Central memory CD8-positive, alpha-beta T cell (primary cell): Measurements from ENCODE around the gene LYST.
A peak's percentile ranks its signal among the peaks of the same experiment; 100 is the strongest.

Source experiments
- ATAC-seq: fragments of 150-1000 bp; cut with Tn5 transposase; replicated peaks from 2 replicates; pipeline ENCODE4 v1.10.0; 2022; ENCODE audit warnings: mild to moderate bottlenecking, moderate FRiP score, moderate number of reproducible peaks; ENCODE audit not compliant: poor library complexity, severe bottlenecking; ENCODE audit errors: extremely low read depth
- DNase-seq, 2 donors: peaks; one replicate each; pipeline ENCODE4 v3.0.0; 2021; ENCODE audit warnings: low spot score in 2 of 2
- H3K27ac Mint-ChIP-seq: one replicate; pipeline ENCODE4 v1.8.0; 2022; ENCODE audit warnings: low read depth, mild to moderate bottlenecking, moderate library complexity, mixed read lengths
- H3K27me3 Mint-ChIP-seq: one replicate; pipeline ENCODE4 v1.8.0; 2022; ENCODE audit warnings: mixed read lengths
- H3K36me3 Mint-ChIP-seq: one replicate; pipeline ENCODE4 v1.8.0; 2022; ENCODE audit warnings: mild to moderate bottlenecking, moderate library complexity, mixed read lengths; ENCODE audit not compliant: insufficient read depth
- H3K4me1 Mint-ChIP-seq: one replicate; pipeline ENCODE4 v1.8.0; 2022; ENCODE audit warnings: mixed read lengths
- H3K4me3 Mint-ChIP-seq: one replicate; pipeline ENCODE4 v1.8.0; 2022; ENCODE audit warnings: mild to moderate bottlenecking, moderate library complexity, mixed read lengths
- H3K9me3 Mint-ChIP-seq: one replicate; pipeline ENCODE4 v1.8.0; 2022; ENCODE audit warnings: mixed read lengths

The LYST gene

DNA sequence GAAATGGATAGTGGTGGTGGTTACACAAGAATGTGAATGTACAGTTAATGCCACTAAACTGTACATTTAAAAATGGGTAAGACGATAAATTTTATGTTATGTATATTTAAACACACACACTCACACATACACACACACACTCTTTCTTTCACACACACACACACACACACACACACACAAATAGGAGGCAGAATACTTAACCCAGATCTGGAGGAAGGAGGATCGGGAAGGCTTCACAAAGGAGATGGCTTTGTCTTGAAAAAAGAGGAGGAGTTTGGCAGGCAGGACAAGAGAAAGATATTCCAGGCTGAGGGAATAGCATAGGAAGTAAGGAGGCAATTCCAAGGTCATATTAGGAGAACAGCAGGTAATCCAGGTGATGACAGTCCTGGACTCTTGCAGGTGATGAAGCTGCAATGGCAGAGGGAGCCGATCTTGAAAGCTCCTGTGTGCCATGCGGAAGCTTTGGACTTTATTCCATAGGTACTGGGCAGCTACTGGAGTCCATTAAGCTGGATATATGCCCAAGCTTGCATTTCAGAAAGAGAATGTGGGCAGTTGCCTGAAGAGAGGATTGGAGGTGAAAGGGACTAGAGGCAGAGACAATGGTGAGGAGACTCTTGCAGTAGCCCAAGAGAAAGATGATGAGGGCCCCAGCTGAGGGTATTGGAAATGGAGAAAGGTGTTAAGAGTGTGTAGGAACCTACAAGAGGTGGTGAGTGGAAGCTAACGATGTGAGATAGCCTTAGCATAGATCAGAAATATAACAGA, 15.4 kb upstream of the LYST start:
- Mint-ChIP-seq H3K4me3 (peak overlapping the region; percentile 2), H3K9me3 (no peaks in the 10 kb centered on the region), H3K36me3 (peaks cover 5% of the 10 kb centered on the region), H3K27me3 (no peaks in the 10 kb centered on the region), H3K4me1 (peaks cover 28% of the 10 kb centered on the region), H3K27ac (no peak overlapping the region)
- ATAC-seq (no peak), DNase-seq (no peak)

- no peak for DNase-seq
- peaks cover 35% of the 10 kb centered on the region for H3K4me1 Mint-ChIP-seq
- peaks cover 3% of the 10 kb centered on the region for H3K36me3 Mint-ChIP-seq
- H3K27me3 Mint-ChIP-seq, result no peaks in the 10 kb centered on the region
- H3K4me3 Mint-ChIP-seq, result no peak overlapping the region
- ATAC-seq, result no peak
- H3K27ac Mint-ChIP-seq, result peak overlapping the region; percentile 37
- no peaks in the 10 kb centered on the region for H3K9me3 Mint-ChIP-seq
These were observed 11.5 kb upstream of the LYST start for GRCh38 chr1:235878082-235878811.

DNA sequence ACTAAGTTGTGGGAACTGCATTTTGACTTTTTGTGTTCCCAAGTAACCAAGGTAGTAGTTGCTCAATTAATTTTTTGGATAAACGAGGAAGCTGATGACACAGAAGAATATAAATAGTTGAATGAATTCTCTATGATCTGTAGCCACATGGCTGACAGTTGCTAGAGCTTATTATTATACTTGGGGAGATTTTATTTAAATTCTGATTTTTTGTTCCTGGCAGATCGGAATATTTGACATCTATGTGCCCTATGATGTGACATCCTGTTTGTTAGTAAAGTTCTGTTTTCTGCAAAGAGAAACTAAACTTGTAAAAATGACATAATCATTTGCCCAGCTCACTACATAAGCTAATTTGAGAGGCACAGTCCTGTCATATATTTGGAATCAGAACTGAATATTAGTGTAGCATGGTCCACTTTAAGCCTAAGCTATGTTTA, 9.7 kb upstream of the LYST start:
- no peak for DNase-seq
- Mint-ChIP-seq H3K36me3 (peaks cover 10% of the 10 kb centered on the region), H3K4me3 (peak overlapping the region; percentile 65), H3K4me1 (peaks cover 43% of the 10 kb centered on the region), H3K9me3 (no peaks in the 10 kb centered on the region), H3K27ac (peak overlapping the region; percentile 94), H3K27me3 (no peaks in the 10 kb centered on the region)
- peak; percentile 68 for ATAC-seq

DNA sequence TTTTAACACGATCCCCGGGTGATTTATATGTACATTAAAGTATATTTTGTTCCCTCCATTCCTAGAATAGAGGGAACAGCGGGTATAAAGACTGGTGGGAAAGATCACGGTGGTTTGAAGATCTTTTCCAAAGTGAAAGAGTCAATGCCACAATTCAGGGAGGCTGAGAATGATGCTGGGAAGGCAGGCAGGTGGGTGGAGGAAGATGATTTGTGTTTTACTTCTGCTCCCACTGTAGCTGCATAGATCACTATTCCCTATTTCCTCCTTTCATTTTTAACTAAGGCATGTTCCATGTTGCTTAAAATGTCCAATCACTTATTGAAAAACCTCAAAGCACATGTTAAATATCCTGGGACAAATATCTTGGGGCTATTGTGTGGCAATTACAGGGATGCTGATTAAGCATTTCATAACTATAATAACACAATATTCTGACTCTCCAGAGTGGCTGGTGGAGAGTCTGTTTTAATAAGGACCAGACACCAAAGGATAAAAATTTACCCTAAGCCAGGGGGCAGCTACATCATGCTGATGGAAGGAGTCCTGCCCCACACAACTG, 8.4 kb upstream of the LYST start:
- Mint-ChIP-seq H3K27me3 (no peaks in the 10 kb centered on the region), H3K4me3 (no peak overlapping the region), H3K4me1 (peaks cover 43% of the 10 kb centered on the region), H3K36me3 (peaks cover 10% of the 10 kb centered on the region), H3K9me3 (no peaks in the 10 kb centered on the region), H3K27ac (peak overlapping the region; percentile 94)
- DNase-seq, result no peak
- ATAC-seq, result no peak

DNA sequence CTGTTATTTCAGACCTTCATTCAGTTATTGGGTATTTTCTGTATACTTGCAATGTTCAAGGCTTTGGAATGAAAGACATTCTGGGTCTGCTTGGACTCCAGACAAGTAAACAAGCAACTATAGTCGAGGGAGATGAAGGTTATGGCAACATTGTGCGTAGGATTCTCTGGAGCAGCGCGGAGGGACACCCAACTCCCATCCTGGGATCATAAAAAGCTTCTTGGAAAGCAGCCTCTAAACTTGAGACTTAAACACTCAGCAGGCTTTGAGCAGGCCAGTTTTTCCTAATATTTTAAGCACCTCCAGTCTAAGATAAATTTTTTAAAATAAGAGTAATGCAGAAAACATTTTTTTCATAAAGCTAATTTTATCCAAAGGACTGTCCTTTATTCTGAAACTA, 7.6 kb upstream of the LYST start:
- Mint-ChIP-seq H3K27me3 (no peaks in the 10 kb centered on the region), H3K27ac (peak overlapping the region; percentile 69), H3K4me3 (no peak overlapping the region), H3K4me1 (peaks cover 40% of the 10 kb centered on the region), H3K36me3 (peaks cover 10% of the 10 kb centered on the region), H3K9me3 (no peaks in the 10 kb centered on the region)
- ATAC-seq, result no peak
- DNase-seq, result no peak

DNA sequence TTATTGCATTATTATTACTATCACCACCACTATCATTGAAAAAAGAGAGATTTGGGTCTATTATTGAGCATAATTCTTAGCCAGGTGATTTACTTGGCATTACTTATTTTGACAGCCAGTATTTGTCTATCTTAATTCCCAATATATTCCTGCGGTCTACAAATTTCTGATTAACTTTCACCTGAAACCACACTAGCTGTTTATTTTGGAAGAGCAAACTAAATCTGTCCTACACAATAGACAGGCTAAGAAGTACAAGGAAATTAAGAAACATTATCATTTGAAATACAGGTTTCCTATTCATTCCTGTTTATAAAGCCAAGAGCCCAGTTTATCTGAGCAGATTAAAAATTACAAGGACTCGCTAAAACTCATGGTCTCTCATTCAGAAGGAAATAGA, 6.9 kb upstream of the LYST start:
- DNase-seq (no peak), ATAC-seq (no peak)
- H3K9me3 Mint-ChIP-seq, result no peaks in the 10 kb centered on the region
- peaks cover 37% of the 10 kb centered on the region for H3K4me1 Mint-ChIP-seq
- no peak overlapping the region for H3K4me3 Mint-ChIP-seq
- H3K36me3 Mint-ChIP-seq, result peaks cover 10% of the 10 kb centered on the region
- H3K27me3 Mint-ChIP-seq, result no peaks in the 10 kb centered on the region
- H3K27ac Mint-ChIP-seq, result peak overlapping the region; percentile 69

GRCh38 chr1:235873045-235873444, 6.3 kb upstream of the LYST start:
- peaks cover 42% of the 10 kb centered on the region for H3K4me1 Mint-ChIP-seq
- H3K9me3 Mint-ChIP-seq, result no peaks in the 10 kb centered on the region
- ATAC-seq (peak; percentile 52), DNase-seq (no peak)
- H3K4me3 Mint-ChIP-seq, result no peak overlapping the region
- H3K27ac Mint-ChIP-seq, result peak overlapping the region; percentile 69
- no peaks in the 10 kb centered on the region for H3K27me3 Mint-ChIP-seq
- peaks cover 12% of the 10 kb centered on the region for H3K36me3 Mint-ChIP-seq

DNA sequence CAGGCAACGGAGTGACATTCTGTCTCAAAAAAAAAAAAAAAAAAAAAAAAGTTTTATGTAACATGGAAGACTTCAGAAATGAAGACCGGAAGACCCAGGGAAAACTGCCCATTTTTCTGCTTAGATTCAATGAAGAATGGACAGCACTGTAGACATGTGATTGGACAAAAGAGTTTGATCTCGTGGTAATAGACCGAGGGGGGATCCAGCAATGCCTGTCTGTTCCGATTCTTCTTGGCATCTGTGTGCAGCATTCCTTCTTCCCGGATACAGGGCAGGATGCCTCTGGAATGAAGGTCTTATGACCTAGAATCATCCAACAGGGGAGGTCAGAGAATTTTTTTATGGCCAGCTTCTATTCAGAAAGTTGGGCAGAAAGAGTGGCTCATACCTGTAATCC, 5.6 kb upstream of the LYST start:
- no peak overlapping the region for H3K4me3 Mint-ChIP-seq
- H3K27ac Mint-ChIP-seq, result peak overlapping the region; percentile 69
- H3K9me3 Mint-ChIP-seq, result no peaks in the 10 kb centered on the region
- ATAC-seq (no peak), DNase-seq (no peak)
- H3K4me1 Mint-ChIP-seq, result peaks cover 49% of the 10 kb centered on the region
- no peaks in the 10 kb centered on the region for H3K27me3 Mint-ChIP-seq
- H3K36me3 Mint-ChIP-seq, result peaks cover 18% of the 10 kb centered on the region

DNA sequence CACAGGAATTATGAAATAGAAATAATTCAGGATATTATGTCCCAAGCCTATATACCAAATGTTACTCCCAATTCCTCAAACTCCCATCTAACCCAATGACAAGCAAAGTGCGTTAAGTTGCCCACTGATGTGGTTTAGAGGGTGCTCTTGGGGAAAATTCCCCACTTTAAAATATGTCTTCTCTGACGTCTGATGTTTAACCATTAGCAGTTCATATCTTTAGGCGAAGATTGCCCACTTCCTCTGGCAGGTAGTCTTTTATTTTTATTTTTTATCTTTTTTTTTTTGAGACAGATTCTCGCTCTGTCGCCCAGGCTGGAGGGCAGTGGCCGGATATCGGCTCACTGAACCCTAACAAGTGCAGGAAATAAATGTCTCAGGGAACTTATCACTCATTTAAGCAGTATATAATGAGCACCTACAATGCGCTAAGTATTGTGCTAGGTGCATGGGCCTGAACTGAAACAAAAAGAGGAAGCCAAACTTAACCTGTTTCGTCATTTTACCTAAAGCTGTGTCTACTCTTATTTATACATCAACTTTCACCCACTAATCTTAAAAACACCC, 1.3 kb upstream of the LYST start:
- peak; percentile 31 to 63 for DNase-seq
- H3K9me3 Mint-ChIP-seq, result no peaks in the 10 kb centered on the region
- no peaks in the 10 kb centered on the region for H3K27me3 Mint-ChIP-seq
- ATAC-seq, result peak; percentile 50
- H3K27ac Mint-ChIP-seq, result peak overlapping the region; percentile 100
- peaks cover 53% of the 10 kb centered on the region for H3K4me1 Mint-ChIP-seq
- peak overlapping the region; percentile 99 for H3K4me3 Mint-ChIP-seq
- H3K36me3 Mint-ChIP-seq, result peaks cover 41% of the 10 kb centered on the region

DNA sequence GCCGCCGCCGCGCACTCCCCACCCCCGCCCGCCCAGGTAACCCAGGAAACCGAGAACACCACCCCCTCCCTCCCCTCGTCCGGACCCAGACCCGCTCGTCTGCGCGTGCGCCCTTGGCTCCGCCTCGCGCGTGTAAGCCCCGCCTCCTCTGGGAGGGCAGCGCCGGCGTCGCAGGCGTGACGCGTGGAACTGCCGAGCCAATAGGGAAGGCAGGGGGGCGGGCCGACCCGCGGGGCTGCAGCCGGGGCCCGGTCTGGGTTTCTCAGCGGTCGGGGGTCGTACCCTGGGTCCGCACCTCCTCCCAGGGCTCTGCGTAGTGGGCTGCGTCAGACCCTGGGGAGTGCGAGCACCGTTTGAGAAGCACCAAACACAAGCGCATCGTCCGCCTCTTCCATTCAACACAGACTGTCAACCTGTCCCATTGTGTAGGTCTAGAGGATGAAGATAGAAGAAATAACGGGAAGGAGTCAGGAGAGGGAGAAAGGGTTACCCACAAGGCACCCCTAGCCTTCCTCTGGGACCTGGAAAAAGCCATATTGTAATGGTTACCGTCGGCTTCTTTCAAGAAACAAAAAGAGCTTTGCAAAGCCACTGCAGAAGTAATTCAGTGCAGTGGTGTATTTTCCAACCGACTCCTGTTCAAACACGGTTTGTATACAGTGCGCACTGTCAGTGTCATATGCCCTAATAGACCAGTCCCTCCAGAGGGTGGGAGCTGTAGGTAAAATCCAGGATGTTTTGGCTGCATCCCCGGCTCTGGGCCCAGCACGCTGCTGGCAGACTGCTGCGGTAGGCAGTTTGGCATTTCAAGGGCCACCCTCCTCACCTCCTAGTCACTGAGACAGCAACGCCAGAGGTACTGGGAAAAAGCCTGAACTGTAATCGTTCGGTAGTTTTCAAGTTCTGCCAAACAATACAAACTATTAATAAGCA, 473 bp upstream of the LYST start:
- Mint-ChIP-seq H3K27me3 (no peaks in the 10 kb centered on the region), H3K36me3 (peaks cover 43% of the 10 kb centered on the region), H3K4me3 (peak overlapping the region; percentile 99), H3K4me1 (peaks cover 55% of the 10 kb centered on the region), H3K27ac (peak overlapping the region; percentile 100), H3K9me3 (no peaks in the 10 kb centered on the region)
- DNase-seq (peak; percentile 99), ATAC-seq (peak; percentile 64)

DNA sequence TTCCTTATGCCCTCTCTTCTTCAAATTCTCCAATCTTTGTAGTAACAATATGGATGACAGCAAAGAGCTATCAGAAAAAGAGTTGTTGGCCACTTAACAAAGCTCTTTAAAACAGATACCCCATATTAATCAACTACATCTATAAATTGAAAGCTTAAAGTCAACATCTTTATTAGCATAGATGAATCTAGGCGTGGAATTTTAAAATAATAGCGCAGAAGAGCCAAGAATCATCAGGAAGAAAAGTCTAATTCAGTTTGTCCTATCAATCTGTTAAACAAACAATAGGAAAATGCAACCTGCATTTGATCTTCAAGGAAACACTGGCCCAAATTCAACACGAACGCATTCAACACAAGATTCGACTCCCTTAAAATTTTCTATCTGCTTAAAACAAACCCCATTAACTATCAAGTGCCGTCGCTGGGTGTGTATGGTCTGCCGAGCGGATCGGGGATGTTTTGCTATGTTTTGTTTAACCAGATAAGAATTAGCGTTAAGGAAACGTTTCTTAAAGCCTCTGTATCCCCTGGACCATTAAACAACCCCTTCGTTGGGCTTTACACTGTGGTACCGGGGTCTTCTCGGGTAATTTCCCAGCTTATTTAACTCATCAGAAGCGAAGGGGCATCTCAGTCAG, 1.0 kb downstream of the LYST start:
- H3K36me3 Mint-ChIP-seq, result peaks cover 43% of the 10 kb centered on the region
- no peak for ATAC-seq
- peaks cover 55% of the 10 kb centered on the region for H3K4me1 Mint-ChIP-seq
- H3K4me3 Mint-ChIP-seq, result peak overlapping the region; percentile 99
- H3K27ac Mint-ChIP-seq, result peak overlapping the region; percentile 100
- H3K27me3 Mint-ChIP-seq, result no peaks in the 10 kb centered on the region
- no peak for DNase-seq
- H3K9me3 Mint-ChIP-seq, result no peaks in the 10 kb centered on the region
